ENCODE measurements around the gene KRT25. TPM values are rescaled to one million over a fixed set of nuclear protein-coding genes. Genes with fewer than 3 reads are reported as not detected.
A peak's percentile ranks its signal among the peaks of the same experiment; 100 is the strongest.

The KRT25 gene, protein sequence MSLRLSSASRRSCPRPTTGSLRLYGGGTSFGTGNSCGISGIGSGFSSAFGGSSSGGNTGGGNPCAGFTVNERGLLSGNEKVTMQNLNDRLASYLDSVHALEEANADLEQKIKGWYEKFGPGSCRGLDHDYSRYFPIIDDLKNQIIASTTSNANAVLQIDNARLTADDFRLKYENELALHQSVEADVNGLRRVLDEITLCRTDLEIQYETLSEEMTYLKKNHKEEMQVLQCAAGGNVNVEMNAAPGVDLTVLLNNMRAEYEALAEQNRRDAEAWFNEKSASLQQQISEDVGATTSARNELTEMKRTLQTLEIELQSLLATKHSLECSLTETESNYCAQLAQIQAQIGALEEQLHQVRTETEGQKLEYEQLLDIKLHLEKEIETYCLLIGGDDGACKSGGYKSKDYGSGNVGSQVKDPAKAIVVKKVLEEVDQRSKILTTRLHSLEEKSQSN
- 1 to 10 TPM; 1.2 to 1.3 TPM for total RNA-seq
- polyA plus RNA-seq (ENCODE audit: insufficient read depth, low read depth, low replicate concordance): 1.6 TPM
- long read RNA-seq, donor 1: 0 reads
- long read RNA-seq, donor 2: 0 reads

DNA sequence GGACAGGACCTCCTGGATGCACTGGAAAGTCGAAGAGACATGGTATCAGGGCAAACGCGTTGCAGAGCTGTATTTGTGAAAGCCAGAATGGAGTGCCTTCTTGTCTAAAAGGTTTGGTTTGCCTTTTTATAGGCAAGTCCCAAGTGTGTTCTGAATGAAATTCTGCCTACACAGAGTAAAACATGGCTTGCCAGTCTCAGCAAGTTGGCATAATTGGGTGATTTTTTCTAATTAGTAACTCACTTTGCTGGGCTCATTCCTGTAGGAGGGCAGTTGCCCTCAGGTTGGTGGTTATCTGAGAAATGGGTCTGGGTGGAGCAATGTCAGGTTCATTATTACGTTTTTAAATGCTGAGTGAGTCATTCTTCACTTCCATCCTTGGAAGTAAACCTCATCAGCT lies at the start of gene KRT25:
TSS of gene KRT25 (minus strand) at position 101 of the 400 bp plus-strand sequence. CDS start at position 41, 60 bp downstream.
- intact Hi-C loops (cut with DNase I; ENCODE audit: low total_unique reads): no loop called here
- H3K4me1 ChIP-seq: no peaks in the 10 kb centered on the region
- H3K27ac ChIP-seq: no peak within 1 kb of the TSS
- no peaks in the 10 kb centered on the region for H3K36me3 ChIP-seq (ENCODE audit: low read depth, missing control alignments)
- H3K4me3 ChIP-seq: no peak within 1 kb of the TSS
- H3K27me3 ChIP-seq: no peaks in the 10 kb centered on the region
- H3K9me3 ChIP-seq: no peaks in the 10 kb centered on the region
- no peak for DNase-seq
- 80 to 84% methylated on average over 4 of the region's 4 CpGs for WGBS, 2 donors
- TF ChIP-seq, protein P1, sequence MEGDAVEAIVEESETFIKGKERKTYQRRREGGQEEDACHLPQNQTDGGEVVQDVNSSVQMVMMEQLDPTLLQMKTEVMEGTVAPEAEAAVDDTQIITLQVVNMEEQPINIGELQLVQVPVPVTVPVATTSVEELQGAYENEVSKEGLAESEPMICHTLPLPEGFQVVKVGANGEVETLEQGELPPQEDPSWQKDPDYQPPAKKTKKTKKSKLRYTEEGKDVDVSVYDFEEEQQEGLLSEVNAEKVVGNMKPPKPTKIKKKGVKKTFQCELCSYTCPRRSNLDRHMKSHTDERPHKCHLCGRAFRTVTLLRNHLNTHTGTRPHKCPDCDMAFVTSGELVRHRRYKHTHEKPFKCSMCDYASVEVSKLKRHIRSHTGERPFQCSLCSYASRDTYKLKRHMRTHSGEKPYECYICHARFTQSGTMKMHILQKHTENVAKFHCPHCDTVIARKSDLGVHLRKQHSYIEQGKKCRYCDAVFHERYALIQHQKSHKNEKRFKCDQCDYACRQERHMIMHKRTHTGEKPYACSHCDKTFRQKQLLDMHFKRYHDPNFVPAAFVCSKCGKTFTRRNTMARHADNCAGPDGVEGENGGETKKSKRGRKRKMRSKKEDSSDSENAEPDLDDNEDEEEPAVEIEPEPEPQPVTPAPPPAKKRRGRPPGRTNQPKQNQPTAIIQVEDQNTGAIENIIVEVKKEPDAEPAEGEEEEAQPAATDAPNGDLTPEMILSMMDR (IDR thresholded peaks at IDR 0.05): no peak

DNA sequence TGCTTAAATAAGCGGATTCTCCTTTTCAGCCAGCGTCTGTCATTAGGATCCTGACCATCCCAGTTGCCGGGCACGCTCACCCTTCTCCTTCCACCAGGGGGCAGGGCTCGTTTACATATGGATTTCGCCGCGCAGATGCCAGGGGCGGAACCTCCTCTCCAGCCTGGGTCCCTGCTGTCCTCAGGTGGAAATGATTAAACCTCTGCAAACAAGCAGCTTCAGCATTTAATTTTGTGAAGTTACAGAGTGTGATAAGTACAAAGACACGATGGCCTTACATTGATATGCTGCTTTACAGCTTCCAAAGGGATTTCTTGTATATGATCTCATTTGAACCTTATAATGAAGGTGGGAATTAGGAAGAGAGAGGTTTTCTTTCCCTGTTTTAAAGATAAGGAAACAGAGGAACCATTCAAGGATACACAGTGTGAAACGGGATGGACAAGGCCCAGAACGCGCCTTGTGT lies 48.5 kb upstream of the KRT25 start:
- no peaks in the 10 kb centered on the region for H3K27me3 ChIP-seq
- H3K27ac ChIP-seq: no peak overlapping the region
- TF ChIP-seq, protein P1 (IDR thresholded peaks at IDR 0.05): peak; percentile 76 to 85 (median 79)
- no peak for TF ChIP-seq POLR2A (IDR thresholded peaks at IDR 0.05)
- no peaks in the 10 kb centered on the region for H3K4me1 ChIP-seq
- WGBS, 2 donors: 16 to 24% methylated on average over 13 of the region's 13 CpGs
- no peak overlapping the region for H3K4me3 ChIP-seq
- no peaks in the 10 kb centered on the region for H3K9me3 ChIP-seq
- intact Hi-C loops (cut with DNase I; ENCODE audit: low total_unique reads): no loop called here
- H3K36me3 ChIP-seq (ENCODE audit: low read depth, missing control alignments): no peaks in the 10 kb centered on the region
- peak; percentile 89 for DNase-seq

DNA sequence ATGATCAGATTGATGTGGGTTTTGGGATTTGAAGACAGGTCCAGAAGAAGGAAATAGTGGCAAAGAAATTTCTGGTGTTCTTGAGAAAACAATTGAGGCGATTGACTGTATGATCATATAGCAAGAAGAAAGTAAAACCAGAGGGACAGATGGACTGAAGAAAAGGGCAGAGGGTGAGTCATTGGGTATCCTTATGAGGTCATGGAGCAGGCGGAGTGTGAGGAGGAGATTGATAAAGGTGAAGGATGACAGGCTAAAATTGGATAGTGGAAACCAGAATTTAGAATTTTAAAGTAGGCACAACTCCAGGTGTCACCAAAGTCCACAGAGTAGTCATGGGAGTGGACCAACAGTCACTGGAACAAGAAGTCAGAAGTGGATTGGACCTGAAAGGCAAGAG lies 46.0 kb upstream of the KRT25 start:
- no peaks in the 10 kb centered on the region for H3K36me3 ChIP-seq (ENCODE audit: low read depth, missing control alignments)
- no peak overlapping the region for H3K27ac ChIP-seq
- H3K4me3 ChIP-seq: no peak overlapping the region
- H3K27me3 ChIP-seq: no peaks in the 10 kb centered on the region
- H3K4me1 ChIP-seq: no peaks in the 10 kb centered on the region
- no peaks in the 10 kb centered on the region for H3K9me3 ChIP-seq
- intact Hi-C loops (cut with DNase I; ENCODE audit: low total_unique reads): no loop called here
- no peak for DNase-seq
- no peak for TF ChIP-seq POLR2A (IDR thresholded peaks at IDR 0.05)
- TF ChIP-seq, protein P1 (IDR thresholded peaks at IDR 0.05): no peak
- 70 to 74% methylated on average over 2 of the region's 2 CpGs for WGBS, 2 donors

DNA sequence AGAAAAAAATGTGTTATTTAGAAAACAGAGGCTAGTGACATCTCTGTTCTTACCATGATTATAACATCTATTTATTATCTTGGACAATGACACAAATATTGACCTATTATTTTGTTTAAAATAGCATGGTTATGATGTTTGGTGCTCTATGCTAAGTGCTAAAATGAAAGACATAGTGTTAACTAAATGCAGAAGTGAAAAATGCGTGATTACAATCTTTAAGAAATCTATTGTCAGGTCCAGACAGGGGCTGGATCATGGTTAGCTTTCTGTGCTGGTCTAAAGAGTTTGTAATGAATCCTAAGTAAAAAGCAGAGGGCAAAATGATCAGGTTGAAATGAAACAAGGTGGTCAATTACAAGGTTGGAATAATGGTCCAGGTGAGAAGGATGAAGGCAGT lies 45.2 kb upstream of the KRT25 start:
- H3K4me1 ChIP-seq: no peaks in the 10 kb centered on the region
- H3K27ac ChIP-seq: no peak overlapping the region
- H3K9me3 ChIP-seq: no peaks in the 10 kb centered on the region
- intact Hi-C loops (cut with DNase I; ENCODE audit: low total_unique reads): no loop called here
- H3K4me3 ChIP-seq: no peak overlapping the region
- WGBS, 2 donors: 89 to 91% methylated on average over 1 of the region's 1 CpG
- no peak for DNase-seq
- TF ChIP-seq, protein P1 (IDR thresholded peaks at IDR 0.05): no peak
- no peak for TF ChIP-seq POLR2A (IDR thresholded peaks at IDR 0.05)
- H3K27me3 ChIP-seq: no peaks in the 10 kb centered on the region
- no peaks in the 10 kb centered on the region for H3K36me3 ChIP-seq (ENCODE audit: low read depth, missing control alignments)
